ENCODE measurements around the gene LTBP1.
"Not testable (repeated sequence)": the region's sequence is repeated elsewhere in the genome, so short reads cannot be mapped to it uniquely, and the experiment has no call there.

Gene LTBP1

DNA sequence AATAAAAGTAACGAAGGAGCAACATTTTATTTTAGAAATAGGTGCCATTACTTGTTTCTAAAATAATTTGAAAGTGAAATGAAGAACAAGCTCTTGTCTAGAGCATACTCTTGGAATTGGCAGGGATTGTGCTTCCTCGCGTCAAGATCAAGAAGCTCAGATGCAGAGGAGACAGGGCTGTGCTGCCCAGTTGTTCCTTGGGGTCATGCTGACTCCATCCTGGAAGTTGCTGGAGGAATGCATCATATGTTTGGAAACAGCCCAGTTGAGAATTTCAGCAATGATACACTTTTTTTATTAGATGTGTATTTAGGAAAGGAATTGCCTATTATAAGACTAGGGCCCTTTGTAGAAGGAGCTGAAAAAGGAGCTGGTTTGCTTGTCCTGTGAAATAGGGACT, 17.2 kb downstream of the LTBP1 start:
- no peak for DNase-seq (ENCODE audit: low read depth)

DNA sequence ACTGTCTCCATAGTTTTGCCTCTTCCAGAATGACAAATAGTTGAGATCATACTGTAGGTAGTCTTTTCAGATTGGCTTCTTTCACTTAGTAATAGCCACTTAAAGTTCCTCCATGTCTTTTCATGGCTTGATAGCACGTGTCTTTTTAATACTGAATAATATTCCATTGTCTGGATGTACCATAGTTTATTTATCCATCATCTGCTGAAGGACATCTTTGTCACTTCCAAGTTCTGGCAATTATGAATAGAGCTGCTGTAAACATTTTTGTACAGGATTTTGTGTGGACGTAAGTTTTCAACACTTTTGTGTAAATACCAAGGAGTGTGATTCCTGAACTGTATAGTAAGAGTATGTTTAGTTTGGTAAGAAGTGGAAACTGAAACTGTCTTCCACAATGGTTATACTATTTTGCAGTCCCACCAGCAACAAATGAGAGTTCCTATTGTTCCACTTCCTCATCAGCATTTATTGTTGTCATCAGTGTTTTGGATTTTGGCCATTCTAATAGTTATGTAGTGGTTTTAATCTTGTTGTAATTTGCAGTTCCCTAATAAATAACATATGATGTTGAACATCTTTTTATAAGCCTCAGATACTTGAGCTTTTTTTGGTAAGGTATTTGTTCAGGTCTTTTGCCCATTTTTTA, 18.9 kb downstream of the LTBP1 start:
- no peak for DNase-seq (ENCODE audit: low read depth)

DNA sequence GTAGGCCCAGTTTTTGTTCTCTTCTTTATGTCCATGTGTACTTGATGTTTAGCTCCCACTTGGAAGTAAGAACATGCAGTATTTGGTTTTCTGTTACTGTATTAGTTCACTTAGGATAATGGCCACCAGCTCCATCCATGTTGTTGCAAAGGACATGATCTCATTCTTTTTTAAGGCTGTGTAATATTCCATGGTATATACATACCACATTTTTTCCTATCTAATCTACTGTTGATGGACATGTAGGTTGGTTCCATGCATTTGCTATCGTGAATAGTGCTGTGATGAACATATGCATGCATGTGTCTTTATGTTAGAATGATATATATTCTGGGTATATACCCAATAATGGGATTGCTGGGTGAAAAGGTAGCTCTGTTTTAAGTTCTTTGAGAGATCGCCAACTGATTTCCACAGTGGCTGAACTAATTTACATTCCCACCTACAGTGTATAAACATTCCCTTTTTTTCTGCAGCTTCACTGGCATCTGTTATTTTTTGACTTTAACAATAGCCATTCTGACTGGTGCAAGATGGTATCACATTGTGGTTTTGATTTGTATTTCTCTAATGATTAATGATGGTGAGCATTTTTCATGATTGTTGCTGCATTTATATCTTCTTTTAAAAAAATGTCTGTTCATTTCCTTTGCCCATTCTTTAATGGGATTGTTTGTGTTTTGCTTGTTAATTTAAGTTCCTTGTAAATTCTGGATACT, 22.9 kb downstream of the LTBP1 start:
- no peak for DNase-seq (ENCODE audit: low read depth)

DNA sequence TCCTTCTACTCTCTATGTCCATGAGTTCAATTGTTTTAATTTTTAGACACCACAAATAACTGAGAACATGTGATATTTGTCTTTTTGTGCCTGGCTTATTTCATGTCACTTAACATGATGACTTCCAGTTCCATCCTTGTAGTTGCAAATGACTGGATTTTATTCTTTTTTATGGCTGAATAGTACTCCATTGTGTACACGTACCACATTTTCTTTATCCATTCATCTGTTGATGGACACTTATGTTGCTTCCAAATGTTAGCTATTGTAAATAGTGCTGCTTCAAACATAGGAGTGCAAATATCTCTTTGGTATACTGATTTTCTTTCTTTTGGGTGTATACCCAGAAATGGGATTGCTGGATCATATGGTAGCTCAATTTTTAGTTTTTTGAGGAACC, 27.0 kb downstream of the LTBP1 start:
- DNase-seq (ENCODE audit: low read depth) = not testable (repeated sequence)

DNA sequence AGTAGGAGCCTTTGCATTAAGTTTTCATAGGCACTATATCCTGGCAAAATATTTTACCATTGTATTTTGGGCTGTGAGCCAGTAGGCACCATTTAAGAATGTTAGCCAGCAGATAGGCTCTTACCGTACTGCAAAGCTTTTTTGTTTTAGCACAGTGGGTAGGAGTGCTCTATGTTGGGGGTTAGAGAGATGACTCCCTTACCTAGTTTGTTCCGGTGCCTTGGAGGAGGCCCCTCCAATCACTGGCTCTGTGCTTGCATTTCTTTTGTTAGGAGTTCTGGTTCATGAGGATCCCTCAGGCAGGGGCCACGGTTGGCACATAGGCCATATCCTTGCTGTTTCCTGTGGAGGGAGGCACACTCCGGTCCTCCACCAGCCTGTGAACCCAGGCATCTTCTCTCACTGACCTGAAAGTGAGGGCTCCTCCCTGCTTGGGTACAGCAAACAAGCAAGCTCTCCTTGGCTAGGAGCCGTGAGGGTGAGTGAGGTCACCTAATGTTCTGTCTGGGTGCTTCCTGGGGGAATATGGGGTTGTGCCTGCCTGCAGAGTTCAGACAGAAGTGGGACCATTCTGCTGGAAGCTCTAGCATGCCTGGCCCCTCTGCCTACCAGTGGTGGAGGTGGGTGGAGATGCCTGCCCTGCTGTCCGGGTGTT, 29.8 kb downstream of the LTBP1 start:
- no peak for DNase-seq (ENCODE audit: low read depth)

DNA sequence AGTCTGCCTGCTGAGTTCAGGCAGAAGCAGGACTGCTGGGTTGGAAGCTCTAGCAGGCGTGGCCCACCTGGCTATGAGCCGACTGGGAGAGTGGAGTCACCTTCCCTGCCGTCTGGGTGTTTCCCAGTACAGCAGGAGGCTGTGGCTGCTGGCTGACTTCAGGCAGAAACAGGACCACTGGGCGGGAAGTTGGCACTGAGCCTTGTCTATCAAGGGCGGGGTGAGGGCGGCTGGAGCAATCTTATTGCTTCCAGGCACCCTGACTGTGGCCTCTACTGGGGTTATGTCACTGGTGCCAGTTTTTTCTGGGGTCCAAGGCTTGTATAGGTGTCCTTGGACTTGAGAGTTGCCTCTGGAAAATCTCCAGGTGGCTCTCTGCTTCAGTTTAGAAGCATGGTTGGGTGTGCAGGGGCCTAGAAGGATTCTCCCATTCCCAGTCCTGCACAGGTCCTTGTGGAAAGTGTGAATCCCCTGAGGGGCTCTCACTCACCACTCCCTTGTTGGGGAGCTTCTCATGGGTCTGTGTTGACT, 30.5 kb downstream of the LTBP1 start:
- DNase-seq (ENCODE audit: low read depth) = no peak

DNA sequence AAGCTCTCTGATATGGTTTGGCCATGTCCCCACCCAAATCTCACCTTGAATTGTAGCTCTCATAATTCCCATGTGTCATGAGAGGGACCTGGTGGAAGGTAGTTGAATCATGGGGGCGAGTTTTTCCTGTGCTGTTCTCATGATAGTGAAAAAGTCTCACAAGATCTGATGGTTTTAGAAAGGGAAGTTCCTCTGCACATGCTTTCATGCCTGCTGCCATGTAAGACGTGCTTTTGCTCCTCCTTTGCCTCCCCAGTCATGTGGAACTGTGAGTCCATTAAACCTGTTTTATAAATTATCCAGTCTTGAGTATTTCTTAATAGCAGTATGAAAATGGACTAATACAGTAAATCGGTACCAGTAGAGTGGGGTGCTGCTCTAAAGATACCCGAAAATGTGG, 34.9 kb downstream of the LTBP1 start:
- no peak for DNase-seq (ENCODE audit: low read depth)

DNA sequence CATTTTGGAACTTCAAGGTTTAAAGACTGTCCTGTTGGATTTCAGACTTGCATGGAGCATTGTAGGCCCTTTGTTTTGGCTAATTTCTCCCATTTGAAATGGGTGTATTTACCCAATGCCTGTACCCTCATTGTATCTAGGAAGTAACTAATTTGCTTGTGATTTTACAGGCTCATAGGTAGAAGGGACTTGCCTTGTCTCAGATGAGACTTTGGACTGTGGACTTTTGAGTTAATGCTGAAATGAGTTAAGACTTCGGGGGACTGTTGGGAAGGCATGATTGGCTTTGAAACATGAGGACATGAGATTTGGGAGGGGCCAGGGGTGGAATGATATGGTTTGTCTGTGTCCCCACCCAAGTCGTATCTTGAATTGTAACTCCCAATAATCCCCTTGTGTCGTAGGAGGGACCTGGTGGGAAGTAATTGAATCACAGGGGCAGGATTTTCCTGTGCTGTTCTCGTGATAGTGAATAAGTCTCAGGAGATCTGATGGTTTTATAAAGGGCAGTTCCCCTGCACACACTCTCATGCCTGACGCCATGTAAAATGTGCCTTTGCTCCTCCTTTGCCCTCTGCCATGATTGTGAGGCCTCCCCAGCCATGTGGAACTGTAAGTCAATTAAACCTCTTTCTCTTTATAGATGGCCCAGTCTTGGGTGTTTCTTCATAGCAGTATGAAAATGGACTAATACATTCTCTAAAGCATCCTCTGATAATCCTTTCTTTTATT, 36.6 kb downstream of the LTBP1 start:
- not testable (repeated sequence) for DNase-seq (ENCODE audit: low read depth)

DNA sequence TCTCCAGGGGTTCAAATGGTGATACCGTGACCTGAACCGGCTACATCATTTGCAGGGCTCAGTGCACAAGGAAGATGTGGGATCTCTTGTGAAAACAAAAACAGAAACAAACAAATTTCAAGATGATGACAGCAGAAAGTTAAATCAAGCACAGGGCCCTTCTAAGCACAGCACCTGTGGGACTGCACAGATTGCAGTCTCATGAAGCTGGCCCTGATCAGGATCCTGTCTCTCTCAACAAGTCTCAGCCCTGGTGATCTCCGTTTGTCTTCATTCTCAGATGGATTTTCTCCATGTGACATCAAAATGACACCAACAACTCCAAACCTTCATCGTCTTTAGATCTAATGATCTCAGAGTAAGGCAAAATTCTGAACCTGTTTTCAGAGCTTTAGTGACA, 39.7 kb downstream of the LTBP1 start:
- no peak for DNase-seq (ENCODE audit: low read depth)

DNA sequence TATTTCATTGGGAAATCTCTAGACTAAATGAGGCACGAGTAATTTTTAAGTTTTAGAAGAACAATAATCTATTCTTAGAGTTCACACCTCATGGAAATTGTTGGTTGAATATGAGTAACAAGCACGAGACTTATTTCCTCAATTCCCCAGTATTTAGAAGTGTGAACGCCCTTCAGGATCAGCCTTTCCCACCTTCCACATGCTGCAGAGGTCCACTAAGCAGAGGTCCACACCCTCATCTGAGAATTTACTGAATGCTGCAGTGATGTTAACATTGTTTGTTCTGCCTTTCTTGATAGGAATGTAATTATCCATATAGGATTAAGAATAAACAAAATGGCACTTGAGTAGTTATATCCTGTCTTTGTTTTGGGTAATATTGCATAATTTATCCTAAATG, 41.8 kb downstream of the LTBP1 start:
- DNase-seq (ENCODE audit: low read depth) = no peak

DNA sequence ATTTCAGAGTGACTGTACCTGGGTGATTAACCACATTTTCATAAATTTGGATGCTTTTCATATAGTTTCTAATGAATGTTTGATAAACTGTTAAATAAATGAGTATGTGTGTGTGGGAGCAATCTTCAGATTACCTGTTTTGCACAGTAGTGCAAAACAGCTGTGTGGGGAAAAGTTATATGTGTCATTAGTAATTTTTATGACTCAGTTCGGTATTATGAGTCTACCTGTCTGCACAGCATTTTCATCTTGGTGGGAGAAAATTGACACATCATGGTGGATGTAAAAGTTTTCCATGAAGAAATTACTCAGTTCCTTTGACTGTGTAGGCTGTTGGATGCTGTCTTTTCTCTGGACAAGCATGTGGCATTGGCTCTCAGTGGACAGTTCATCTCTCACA, 43.8 kb downstream of the LTBP1 start:
- DNase-seq (ENCODE audit: low read depth) = no peak

DNA sequence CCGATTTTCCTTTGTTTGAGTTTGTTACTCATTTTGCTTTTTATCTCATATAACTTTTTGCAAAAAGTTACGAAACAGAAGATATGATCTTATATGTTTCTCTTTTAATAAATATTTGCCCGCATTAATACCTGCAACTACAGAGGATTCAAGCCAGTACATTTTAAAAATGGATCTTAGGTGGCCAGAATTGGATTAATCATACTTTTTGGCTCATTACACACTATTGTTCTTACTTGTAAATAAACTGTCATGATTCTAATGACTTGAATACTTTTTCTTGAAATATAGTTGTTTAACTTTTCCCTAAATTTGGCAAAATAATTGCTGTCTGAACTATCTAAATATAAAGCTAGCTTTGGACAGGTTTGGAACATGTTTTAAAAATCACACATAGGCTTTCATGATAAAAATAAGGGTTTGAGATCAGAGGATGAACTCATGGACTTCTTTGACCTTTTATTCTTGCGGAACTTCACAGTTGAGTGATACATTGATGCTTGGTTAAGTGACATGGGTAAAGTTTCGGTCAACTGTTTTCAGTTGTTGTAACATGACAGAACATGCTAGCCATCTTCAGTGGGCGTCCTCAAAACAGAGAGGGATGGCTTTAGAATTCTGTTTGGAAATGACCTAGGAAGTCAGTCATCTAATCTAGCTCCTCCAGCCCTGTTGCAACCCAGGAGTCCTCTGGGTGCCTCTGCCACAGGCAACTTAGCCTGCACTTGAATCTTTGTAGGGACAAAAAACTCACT, 44.5 kb downstream of the LTBP1 start:
- DNase-seq (ENCODE audit: low read depth) = no peak

DNA sequence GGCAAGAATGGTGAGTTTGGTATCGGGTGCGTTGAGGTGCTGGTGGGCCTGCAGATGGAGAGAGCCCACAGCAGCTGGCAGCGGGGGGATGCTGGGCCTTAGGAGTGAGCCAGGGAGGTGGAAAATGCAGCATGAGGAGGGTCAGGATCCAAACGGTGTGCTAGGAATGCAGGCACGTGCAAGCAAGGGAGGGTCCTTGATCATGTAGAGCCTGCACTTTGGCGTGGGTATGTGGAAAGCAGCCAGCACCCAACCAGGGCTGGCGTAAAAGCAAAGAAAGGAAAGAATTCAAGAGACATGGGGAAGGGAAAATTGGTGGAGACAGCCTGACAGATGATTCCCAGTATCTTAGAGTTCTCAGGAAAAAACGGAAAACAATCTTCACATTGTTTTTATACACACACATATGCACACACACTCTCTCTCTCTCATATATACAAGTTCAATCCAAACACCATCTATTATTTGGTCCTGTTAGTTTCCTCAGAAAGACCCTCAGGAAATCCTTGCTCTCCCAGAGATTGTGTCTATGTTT, 46.3 kb downstream of the LTBP1 start:
- DNase-seq (ENCODE audit: low read depth) = no peak

DNA sequence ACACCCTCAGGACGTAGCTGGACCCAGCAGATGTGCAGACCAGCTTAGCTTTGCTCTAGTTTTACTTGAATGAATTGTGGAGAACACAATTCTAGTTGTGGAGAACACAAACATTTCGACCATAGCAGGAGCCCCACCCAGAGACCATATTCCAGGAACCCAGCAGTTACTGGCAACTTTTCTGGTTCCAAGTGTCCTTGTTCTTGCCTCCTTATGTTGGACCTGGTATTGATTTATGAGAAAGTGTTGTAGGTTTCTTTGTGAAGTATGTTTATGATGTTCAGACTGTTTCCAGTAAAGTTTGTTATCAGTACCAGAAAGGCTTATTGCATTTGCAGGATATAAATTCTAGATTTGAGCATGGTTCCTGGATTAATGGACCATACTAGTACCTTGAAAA, 51.0 kb downstream of the LTBP1 start:
- DNase-seq (ENCODE audit: low read depth) = no peak

DNA sequence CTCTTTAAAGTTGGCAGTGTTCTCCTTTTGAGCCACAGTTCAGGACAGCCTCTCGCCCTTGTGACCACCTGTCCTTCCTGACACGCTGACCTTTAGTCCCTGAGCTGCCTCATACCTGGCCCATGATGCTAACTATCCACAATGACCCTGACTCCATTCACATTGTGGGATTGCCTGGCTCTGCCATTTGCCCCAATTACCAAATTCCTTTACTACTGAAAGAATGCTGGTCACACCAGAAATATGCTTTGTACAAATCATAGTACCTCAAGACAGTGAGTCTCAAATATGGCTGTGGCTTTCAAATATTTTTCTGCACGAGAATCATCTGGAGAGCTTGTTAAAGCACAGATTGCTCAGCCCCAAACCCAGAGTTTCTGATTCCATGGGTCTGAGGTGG, 54.2 kb downstream of the LTBP1 start:
- DNase-seq (ENCODE audit: low read depth) = no peak

DNA sequence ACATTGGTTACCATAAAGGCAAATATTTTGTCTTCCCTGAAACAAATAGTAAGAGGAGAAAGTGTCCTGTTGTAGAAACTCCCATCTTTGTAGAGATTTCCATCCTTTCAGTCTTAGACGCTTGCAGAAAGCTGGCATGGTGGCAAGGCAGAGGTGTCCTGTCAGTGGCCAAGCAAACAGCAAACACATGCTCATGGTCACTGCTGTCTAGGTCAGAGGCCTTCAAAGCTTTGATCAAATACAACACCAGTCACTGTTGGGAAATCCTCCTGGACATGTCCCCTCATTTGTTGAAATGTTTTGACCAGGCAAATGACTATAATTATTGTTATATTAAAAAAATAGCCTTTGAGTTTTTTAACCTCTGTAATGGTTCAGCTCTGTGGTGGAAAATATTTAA, 55.1 kb downstream of the LTBP1 start:
- no peak for DNase-seq (ENCODE audit: low read depth)

DNA sequence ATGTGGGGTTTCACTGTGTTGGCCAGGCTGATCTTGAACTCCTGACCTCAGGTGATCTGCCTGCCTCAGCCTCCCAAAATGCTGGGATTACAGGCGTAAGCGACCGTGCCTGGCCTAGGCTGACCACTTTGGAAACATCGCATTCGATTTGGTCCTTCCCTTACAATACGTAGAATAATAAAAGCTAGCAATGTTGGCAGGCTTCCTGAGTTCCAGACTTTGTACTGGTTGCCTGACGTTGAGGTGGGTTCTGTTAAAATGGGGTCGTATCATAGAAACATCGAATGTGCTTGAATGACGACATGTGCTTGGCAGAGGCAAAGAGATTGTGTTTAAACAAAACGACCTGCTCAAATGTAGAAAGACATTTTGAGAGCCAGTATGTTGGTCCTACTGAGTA, 56.1 kb downstream of the LTBP1 start:
- no peak for DNase-seq (ENCODE audit: low read depth)

DNA sequence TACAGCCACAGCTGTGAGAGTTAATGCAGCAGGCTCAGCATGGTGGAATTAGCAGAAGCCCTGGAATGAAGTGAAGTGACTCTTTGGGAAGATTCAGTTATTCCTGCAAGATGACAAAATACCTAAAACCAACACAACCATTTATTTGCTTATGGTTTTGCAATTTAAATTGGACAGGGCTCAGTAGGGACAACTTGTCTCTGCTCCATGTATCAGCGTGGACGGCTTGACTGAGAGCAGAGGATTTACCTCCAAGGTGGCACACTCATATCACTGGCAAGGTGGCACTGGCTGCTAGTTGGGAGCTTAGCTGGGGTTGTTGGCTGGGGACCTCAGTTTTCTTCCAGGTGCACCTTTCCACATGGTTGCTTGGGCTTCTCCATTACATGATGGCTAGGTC, 58.3 kb downstream of the LTBP1 start:
- DNase-seq (ENCODE audit: low read depth) = no peak

DNA sequence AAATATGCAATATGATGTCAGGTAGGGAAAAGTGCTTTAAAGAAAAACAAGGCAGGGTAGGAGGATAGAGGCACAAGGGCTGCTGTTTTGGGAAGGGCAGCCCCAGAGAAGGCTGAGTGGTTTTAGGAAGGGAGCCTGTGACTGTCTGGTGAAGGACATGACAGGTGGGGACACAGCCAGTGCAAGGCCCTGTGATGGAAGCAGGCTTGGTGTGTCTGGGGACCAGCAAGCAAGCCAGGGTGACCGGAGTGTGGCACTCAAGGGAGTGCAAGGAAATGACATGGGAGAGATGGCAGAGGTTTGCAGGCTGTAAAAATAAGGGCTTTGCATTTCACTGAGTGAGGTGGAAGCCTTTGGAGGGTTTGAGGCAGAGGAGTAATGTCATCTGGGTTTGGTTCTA, 62.0 kb downstream of the LTBP1 start:
- DNase-seq (ENCODE audit: low read depth) = no peak

DNA sequence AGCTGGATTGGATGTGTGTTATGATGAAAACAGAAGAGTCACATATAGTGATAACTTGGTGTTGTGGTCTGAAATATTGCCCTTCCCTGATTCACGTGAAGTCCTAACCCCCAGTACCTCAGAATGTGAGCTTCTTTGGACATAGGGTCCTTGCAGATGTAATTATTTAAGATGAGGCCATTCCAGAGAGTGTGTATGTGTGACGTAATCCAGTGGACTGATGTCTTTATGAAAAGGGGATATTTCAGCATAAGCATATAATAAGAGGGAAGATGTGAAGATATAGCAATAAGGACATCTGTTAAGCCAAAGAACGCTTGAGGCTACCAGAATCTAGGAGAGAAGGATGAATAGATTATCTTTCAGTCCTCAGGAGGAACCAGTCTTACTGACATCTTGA, 62.5 kb downstream of the LTBP1 start:
- DNase-seq (ENCODE audit: low read depth) = no peak

DNA sequence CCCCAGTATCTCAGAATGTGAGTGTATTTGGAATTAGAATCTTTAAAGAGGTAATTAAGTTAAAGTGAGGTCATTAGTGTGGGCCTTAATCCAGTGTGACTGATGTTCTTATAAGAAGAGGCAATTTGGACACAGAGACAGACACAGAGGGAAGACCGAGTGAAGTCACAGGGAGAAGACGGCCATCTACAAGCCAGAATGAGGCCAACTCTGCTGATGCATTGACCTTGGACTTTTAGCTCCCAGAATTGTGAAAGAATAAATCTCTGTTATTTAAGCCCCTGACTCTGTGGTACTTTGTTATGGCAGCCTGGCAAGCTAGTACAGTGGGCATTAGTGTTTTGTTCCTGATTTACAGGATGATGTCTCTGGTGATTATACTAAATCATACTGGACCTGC, 64.6 kb downstream of the LTBP1 start:
- DNase-seq (ENCODE audit: low read depth) = no peak

DNA sequence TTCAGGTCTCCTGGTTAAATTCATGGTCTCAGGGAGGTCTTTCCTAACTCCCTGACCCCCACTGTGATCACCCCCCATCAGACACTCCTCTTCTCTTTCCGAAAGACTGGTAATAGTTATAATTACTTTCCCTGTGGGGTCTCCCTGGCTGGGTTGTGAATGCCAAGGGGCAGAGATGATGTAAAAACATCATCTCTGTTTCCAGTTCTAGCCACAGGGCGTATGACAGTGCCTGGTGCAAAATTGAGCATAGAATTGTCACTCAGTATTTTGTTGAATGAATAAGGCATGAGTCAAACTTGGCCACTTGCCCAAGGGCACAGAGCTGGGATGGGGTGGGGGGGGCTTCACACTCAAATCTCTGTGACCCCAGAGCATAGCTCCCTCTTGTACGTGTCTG, 65.2 kb downstream of the LTBP1 start:
- no peak for DNase-seq (ENCODE audit: low read depth)
